ENCODE data around the gene COX7A2L. TPM values are rescaled to one million over a fixed set of nuclear protein-coding genes. Genes with fewer than 3 reads are reported as not detected.
"Not testable (repeated sequence)": the region's sequence is repeated elsewhere in the genome, so short reads cannot be mapped to it uniquely, and the experiment has no call there.

COX7A2L gene, protein sequence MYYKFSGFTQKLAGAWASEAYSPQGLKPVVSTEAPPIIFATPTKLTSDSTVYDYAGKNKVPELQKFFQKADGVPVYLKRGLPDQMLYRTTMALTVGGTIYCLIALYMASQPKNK
- 100 to 1,000 TPM in 1 of 4 donors, 10 to 100 TPM in 3; 92.0 to 110 (median 94.4) TPM for total RNA-seq

GRCh38 chr2:42360890-42361727, at the start of gene COX7A2L:
Gene COX7A2L (minus strand): TSS chr2:42361217. CDS start chr2:42361161, 56 bp downstream.
- peak within 1 kb of the TSS; percentile 97 for H3K4me3 ChIP-seq (ENCODE audit: low read depth, poor library complexity, severe bottlenecking)
- 0 to 1% methylated on average over 54 to 61 of the region's 61 CpGs for WGBS, 2 donors
- peak; percentile 96 to 99 for DNase-seq (ENCODE audit: low spot score in 2 of 2)
- no peak for TF ChIP-seq CTCF (IDR thresholded peaks at IDR 0.05)
- TF ChIP-seq POLR2A (IDR thresholded peaks at IDR 0.05), result no peak
- intact Hi-C loops (cut with DNase I; ENCODE audit: low total_unique reads), result no loop called here

GRCh38 chr2:42408009-42408408, 47.0 kb upstream of the COX7A2L start:
- 91 to 100% methylated on average over 2 to 8 of the region's 8 CpGs for WGBS, 2 donors
- TF ChIP-seq POLR2A (IDR thresholded peaks at IDR 0.05) (no peak), CTCF (IDR thresholded peaks at IDR 0.05) (no peak)
- H3K4me3 ChIP-seq (ENCODE audit: low read depth, poor library complexity, severe bottlenecking), result no peak overlapping the region
- intact Hi-C loops (cut with DNase I; ENCODE audit: low total_unique reads), result no loop called here
- DNase-seq (ENCODE audit: low spot score in 2 of 2), result no peak

DNA sequence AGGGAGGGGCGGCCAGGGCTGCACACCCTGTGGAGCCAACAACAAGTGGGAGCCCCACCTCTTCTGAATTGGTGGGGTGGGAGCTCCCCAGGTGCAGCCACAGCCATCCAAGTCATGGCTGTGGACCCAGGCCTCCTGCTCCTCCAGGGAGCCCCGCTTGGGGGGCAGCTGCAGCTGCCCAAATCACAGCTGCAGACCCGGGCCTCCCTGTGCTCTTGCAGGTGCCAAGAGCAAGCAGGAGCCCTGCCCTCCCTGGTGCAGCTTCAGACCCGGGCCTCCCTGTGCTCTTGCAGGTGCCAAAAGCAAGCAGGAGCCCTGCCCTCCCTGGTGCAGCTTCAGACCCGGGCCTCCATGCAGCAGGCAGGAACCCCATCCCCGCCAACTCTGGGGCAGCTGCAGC, 46.5 kb upstream of the COX7A2L start:
- no peak overlapping the region for H3K4me3 ChIP-seq (ENCODE audit: low read depth, poor library complexity, severe bottlenecking)
- intact Hi-C loops (cut with DNase I; ENCODE audit: low total_unique reads), result no loop called here
- 76 to 92% methylated on average over 3 to 6 of the region's 6 CpGs for WGBS, 2 donors
- DNase-seq (ENCODE audit: low spot score in 2 of 2), result no peak
- TF ChIP-seq POLR2A (IDR thresholded peaks at IDR 0.05), result no peak
- TF ChIP-seq CTCF (IDR thresholded peaks at IDR 0.05), result no peak

GRCh38 chr2:42404676-42405075, 43.7 kb upstream of the COX7A2L start:
- no peak for DNase-seq (ENCODE audit: low spot score in 2 of 2)
- intact Hi-C loops (cut with DNase I; ENCODE audit: low total_unique reads), result no loop called here
- TF ChIP-seq POLR2A (IDR thresholded peaks at IDR 0.05) (no peak), CTCF (IDR thresholded peaks at IDR 0.05) (no peak)
- WGBS, 2 donors, result 88 to 92% methylated on average over 4 of the region's 4 CpGs
- no peak overlapping the region for H3K4me3 ChIP-seq (ENCODE audit: low read depth, poor library complexity, severe bottlenecking)

DNA sequence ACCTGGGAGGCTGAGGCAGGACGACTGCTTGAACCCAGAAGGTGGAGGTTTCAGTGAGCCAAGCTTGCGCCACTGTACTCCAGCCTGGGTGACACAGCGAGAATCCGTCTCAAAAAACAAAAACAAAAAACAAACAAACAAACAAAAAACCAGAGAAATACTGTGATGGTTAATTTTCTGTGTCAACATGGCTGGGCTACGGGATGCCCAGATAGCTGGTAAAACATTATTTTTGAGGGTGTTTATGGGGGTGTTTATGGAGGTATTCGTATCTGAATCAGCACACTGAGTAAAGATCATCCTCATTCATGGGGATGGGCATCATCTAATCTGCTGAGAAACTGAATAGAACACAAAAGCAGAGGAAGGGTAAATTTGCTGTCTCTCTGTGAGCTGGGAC, 40.8 kb upstream of the COX7A2L start:
- TF ChIP-seq CTCF (IDR thresholded peaks at IDR 0.05) (no peak), POLR2A (IDR thresholded peaks at IDR 0.05) (no peak)
- no peak overlapping the region for H3K4me3 ChIP-seq (ENCODE audit: low read depth, poor library complexity, severe bottlenecking)
- no peak for DNase-seq (ENCODE audit: low spot score in 2 of 2)
- WGBS, 2 donors, result 93% methylated on average over 6 of the region's 6 CpGs
- intact Hi-C loops (cut with DNase I; ENCODE audit: low total_unique reads), result no loop called here

GRCh38 chr2:42398052-42398451, 37.0 kb upstream of the COX7A2L start:
- DNase-seq (ENCODE audit: low spot score in 2 of 2); intact Hi-C loops (cut with DNase I; ENCODE audit: low total_unique reads); H3K4me3 ChIP-seq (ENCODE audit: low read depth, poor library complexity, severe bottlenecking): not testable (repeated sequence)
- 96 to 97% methylated on average over 11 of the region's 11 CpGs for WGBS, 2 donors

DNA sequence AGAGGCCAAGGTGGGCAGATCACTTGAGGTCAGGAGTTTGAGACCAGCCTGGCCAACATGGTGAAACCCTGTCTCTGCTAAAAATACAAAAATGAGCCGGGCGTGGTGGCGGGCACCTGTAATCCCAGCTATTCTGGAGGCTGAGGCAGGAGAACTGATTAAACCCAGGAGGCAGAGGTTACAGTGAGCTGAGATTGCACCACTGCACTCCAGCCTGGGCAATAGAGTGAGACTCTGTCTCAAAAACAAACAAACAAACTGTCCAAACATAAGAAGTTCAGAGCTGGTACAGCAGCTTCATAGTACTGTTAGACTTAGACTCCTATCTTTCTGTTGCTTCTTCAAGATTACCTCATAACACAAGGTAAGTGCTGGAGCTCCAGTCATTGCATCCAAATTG, 32.3 kb upstream of the COX7A2L start:
- 100% methylated on average over 3 of the region's 3 CpGs for WGBS, 2 donors
- H3K4me3 ChIP-seq (ENCODE audit: low read depth, poor library complexity, severe bottlenecking); DNase-seq (ENCODE audit: low spot score in 2 of 2); intact Hi-C loops (cut with DNase I; ENCODE audit: low total_unique reads): not testable (repeated sequence)
